Measurements from ENCODE around the gene GBF1.

DNA sequence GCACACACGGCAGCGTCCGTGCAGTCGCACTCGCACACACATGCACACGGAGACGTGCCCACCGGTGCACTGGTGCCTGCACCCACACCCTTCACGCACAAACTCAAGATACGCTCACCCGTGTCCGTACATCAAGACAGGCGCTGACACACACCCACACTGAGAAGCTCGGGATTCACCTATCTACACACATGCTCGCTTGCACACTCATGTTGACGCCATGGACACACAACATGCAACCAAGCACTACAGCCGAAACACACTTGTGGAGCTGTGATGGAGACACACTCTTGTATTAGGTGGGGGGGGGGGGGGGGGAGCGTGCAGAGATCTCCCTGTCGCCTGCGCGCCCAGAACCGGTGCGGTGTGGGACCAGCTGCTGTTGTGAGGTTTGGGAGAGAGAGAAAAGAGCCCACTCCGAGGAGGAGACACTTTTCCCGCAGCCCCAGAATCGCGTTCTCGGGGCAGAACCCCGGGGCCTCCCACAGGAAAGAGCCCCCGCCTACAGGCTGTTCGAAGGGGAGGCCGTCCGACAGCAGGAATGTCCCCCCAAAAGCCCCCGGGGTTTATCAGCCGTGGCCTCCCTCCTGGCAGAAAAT is 149.6 kb downstream of the GBF1 start:
- TF ChIP-seq POLR2A (IDR thresholded peaks at IDR 0.05) (no peak), CTCF (IDR thresholded peaks at IDR 0.05) (no peak)
